Stimulated activated CD4-positive, alpha-beta T cell treated with anti-CD3 and anti-CD28 coated beads, Interleukin-12 subunit alpha, Interleukin-12 subunit beta, amount 100 ng/mL, for 4 hours (primary cell): ENCODE data around the gene ZEB2.

ENCODE experiments used
- DNase-seq: peaks from one replicate; pipeline ENCODE4 v3.0.0-alpha.2; 2020

ZEB2 gene

DNA sequence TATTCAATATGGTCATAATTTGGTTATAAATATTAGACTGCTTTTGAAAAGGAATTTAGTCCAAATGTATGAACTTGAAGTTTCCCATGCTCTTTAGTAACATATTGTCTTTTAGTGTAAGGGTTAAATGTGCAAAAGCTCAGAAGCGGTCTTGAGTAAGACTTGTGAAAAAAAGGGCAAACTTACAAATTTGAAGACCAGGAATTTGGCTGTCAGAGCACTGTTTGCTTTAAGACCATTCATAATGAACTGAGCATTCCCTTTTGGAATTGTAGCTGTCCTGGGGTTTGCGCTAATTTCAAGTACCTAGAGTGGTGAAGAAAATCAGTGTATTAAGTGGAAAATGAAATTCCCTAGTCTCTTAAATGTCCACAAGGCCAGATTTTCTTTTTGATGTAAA lies 6.9 kb upstream of the ZEB2 start:
- no peak for DNase-seq

DNA sequence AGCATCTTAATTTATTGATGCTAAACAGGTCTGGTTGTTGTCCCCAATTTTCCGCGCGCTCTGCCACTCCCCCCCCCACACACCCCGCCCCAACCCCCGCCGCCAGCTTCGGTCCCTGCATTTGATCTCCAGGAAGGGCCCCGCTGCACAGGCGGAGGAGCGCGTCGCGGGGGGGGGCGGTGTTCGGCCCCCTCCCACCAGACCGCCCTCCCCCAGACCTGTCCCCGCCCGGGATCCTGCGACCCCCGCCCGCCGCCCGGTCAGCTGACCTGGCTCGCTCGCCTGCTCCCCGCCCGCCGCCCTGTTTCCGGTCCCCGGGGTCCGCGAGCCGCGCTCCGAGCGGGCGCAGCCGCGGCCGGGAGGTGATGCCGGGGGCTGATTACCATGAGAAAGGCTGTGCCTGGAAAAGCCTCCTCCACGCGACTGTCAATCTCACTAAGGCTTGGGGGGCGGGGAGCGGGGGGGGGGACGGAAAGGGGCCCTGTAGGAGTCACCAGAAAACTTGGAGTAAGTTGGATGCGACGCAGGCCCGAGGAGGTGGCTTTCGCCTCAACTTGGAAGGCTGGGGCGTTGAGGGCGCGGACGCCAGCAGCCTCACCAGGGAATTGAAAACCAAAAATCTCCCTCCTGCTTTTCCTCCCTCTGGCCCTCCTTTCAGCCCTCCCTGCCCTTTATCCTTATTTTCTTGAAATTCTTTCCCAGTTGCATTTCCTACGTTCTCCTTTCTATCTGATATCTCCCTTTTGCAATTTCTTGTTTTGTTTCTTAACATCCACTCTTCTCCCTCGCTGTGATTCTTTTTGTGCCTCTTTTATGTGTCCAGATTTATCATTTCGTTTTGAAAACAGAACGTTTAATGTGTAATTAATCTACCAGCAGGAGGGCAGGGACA lies 4.4 kb upstream of the ZEB2 start:
- DNase-seq = no peak

DNA sequence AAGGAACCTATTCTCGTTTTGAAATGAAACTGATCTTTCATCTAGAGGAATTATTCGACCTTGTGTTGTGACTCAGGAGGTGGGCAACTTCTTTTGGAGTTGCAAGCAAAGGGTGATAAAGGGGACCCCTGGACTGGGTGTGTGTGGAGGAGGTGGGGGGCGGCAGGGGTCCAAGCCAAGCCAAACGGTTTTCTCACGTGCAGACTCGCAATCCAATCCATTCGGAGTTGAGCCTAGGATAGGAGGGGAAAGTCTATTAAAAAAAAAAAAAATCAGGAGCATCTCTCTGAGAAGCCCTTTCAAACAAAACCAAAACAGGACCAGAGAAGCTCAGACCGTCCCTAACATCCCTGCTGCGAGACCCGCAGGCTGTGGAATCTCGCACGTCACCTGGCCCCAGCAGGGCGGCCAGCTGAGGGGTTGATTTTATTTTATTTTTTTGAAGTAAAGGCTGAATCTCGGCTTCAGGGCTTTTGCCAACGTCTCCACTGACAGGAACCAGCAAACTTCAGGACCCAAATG lies 3.7 kb upstream of the ZEB2 start:
- DNase-seq = no peak

DNA sequence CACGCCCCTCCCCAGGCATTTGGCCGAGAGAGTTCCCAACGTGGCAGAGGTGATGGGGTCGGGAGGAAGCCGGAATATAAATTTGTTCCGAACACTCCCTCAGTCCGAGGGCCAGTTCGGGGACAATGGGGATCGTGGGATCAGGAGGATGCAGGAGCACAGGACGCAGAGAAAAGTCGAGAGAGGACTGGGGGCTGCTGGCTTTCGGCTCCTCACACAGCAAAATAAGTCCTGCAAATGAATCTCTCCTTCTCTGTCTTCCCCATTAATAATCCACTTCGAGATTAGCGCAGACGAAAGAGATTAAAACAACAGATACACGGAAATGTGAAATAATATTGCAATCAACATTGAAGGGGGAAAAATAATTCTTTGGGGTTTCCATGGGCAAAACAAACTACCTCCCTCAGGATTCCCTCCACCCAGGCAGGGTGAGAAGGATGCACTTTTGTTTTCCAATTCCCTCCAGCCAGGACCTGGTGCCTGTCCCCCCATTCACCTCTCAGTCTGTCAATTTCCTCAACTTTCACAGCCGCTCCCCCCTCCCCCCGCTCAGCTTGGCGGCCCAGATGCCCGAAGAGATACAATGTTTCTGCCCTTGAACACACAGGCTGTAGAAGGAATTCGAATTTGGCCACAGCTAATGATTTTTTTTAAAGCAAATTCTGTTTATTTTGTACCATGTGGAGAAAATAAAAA lies 3.1 kb upstream of the ZEB2 start:
- DNase-seq = no peak

DNA sequence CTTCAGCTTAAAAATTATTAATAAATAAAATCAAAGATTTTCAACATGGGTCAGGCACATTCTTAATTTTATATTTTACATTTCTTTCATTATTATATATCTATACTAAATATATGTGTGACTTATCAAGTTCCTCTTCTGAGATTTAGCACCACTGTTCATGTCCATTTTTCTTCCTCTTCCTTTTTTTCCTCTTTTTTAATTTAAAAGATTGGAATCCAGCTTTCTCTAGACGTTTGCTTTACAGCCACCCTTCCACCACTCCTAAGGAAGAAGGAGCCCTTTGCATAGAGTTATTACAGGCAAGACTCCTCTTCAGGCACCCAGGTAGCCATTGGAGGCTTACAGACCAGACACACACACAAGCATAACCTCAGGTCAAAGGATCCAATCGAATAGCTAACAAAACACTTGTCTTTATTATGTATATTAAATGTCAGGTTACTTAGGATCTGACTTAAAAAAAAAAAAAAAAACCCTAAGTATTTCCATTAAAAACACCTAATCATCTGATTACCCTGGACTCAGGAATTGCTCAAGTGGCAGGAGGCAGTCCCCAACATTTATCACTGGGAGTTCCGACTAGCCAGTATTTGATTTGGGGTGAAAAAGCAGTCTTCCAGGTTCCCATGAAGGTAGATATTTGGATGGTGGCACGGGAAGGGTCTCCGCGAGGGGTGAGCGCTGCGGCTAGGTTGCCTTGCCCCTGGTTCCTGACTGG lies 2.4 kb upstream of the ZEB2 start:
- DNase-seq = no peak

DNA sequence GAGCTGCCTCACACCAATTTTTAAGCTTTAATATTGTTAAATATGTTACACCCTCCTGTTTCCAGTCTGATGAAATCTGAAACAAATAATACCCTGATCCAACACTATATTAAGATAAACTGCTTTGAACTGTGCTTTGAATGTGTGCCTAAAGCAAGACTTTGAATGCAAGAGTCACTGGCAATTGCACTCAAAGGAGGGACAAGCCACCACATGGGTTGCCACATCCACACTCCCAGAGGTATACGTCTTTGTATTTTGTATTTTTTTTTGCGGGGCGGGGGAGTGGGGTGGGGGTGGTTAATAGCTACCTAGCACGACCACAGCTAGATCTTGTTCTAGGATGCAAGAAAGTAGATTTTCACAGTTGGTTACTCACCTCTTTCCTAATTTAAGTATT lies 1.8 kb upstream of the ZEB2 start:
- DNase-seq = no peak

DNA sequence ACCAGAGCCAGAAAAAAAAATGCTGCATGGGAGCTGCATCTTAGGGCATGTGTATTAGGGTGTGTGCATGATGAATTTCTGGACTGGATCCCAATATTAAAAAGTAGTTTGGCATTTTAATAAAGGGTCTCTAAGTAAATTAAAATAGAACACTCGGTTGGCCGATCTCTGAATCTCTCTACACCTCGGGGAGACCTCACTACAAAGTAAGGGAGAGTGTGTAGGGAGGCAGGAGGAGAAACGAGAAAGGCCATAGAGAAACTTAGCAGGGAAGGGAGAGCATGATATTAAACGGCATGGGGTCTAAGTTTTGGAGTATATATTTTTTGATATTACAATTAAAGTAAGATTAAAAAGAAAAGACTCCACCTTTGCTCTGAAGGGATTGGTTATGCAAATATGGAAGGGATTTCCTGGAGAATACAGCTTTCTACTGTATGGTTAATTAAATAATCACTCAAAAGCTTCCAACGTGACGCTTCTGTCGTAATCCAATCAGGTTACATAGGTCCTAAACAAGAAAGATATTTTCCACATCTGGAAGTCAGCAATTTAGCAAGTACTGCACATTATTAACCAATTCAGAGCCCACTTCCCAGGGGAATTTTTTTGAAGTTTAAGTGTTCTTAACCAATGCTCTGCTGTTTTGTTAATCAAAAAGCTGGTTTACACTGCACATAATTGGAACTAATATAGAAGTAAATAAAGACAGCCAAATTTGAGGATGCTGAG lies 1.0 kb upstream of the ZEB2 start:
- DNase-seq = no peak

DNA sequence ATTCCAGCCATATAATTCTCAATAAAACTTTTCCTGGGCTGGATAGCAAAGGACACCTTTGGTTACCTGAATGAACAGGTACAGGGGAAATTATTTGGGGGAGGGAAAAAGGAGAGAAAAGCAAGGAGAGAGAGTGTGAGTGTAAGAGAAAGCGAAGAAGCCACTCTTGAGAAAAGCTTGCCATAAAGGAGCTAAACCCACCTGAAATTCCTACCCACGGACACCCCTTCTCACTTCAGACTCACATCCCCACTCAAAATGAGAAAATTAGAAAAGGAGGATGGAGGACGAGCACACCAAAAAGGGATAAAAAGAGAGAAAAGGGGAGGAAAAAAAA lies 354 bp downstream of the ZEB2 start:
- no peak for DNase-seq

DNA sequence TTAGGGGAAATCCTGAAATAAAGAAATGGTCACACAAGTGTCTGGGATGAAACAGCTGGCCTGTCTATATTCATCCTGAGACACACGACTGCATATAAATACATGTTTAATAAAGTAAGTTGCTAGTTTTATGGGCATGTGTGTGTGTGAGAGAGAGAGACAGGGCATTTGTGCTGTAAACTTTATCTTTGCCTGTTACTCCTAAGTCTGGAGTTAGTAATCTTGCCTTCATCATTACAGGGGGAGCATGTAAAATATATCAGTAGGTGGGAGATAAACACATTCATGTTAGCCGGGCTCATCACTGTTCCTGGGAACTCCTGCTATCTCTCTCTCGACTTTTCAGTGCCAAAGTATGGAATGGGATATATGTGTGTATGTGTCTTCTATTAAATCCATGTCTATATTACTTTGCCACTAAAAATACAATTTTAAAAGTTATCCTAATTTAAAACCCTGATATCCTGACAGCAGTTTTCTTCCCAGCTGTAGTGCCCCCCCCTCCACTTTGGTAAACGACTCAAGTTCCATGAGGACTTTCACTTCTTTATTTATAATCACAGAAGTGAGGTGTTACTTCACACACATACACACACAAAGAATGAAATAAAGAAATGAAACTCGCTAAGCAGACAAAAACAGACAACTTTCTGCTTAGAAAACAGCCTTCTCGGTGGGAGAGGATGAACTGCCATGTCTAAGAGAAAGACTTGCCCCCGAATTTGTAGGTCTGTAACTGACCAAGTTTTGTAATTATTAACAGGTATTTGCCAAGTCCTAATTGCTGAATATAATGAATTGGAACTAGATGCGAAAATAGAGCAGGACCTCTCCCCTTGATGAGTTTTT lies 947 bp downstream of the ZEB2 start:
- DNase-seq = no peak

DNA sequence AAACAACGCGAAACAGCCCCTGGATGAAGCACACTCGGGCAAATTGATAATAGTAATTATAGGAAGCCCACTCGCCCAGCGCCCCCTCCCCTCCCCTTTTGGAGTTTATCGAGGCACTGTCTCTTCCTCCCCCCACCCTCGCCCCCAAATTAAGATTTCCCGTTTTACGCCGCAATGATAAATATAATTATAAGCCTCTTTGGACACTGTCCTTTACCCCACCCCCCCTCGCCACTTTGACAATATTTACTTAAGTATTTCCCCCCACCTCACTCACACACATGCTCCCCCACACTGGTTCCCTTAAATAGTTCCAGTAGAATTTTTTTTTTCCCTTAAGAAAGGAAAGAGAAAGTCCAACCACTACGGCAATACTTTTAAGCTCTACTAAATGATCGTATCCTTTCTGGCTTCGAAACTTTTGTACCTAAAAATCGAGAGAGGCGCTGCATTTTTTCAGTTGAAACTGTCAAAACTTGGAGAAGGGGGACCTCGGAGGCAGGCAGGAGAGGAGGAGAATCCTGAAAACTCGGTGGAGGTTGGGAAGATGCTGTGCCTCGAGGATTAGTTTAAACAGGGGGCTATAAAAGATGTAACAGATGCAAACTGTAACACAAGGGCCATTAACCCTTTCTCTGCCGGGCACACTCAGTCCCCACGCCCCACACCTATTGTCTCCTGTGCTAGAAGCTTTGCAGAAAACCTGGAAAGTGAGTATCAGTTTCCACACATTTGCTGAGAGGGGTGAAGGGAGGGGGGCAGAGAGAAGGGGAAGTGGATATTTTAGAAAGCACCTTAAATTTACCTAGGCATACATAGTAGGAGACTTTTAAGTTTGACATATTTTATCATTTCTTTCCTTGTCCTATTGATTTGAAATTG lies 1.8 kb downstream of the ZEB2 start:
- no peak for DNase-seq

DNA sequence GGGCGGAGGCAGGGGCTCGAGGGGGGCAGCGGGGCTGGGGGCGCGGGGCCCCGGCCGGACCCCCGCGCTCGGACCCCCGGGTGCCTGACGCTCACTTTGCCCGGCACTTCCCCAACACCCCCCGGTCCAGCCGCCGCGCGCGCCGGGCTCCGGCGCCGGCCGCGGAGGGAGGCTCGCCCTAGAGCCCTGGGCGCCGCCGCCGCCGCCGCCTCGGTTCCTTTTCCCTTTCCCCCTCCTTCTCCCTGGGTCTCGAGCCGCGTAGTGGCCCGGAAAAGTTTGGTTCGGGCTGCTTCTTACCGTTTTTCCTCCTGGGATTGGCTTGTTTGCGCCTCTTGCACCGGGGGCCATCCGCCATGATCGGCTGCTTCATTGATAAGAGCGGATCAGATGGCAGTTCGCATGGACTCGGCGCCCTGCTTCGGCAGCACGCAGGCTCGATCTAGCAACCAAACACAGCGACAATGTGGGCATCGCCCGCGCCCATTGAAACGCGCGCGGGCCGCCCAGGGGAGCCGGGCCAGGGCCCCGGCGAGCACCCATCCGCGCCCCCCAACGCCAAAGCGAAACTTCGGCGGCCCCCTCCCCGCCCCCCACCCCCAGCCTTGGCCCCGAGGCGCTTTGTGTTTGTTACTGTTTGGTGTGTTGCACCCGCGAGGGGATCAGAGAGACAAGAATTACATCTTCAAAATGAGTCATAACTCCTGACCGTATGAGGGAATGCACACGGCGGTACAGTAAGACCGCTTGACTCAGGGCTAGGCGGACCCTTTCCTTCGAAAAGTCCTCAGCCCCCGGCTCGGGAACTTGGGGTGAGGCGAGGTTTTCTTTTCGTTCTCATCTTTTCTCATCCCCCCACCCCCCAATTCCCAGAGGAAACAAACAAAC lies 2.7 kb downstream of the ZEB2 start:
- peak; percentile 39 for DNase-seq

DNA sequence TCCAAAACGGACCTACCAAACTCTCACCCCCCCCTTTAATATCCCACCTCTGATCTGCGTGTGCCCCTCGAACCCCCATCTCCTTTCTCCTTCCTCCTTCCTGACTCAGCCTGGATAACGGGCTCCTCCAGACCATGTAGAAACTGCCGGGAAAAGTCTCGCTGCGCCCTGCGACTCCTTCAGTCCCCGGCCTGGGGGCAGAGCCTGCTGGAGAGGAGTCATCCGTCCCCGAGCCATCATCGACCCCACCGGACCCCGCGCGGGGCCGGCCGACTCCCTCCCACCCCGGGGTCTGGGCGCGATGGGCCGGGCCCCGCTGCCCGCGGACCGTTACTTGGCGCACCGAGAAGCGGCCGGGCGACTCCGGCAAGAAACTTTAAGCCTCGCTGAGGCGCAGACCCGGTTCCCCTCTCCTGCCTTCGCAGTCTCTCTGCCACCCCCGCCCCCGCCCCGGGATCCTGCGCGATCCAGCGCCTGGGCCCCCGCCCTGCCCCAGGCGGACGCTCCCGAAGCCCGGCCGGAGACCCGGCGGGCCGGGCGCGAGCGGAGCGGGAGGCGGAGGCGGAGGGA lies 3.4 kb downstream of the ZEB2 start:
- peak; percentile 18 for DNase-seq

DNA sequence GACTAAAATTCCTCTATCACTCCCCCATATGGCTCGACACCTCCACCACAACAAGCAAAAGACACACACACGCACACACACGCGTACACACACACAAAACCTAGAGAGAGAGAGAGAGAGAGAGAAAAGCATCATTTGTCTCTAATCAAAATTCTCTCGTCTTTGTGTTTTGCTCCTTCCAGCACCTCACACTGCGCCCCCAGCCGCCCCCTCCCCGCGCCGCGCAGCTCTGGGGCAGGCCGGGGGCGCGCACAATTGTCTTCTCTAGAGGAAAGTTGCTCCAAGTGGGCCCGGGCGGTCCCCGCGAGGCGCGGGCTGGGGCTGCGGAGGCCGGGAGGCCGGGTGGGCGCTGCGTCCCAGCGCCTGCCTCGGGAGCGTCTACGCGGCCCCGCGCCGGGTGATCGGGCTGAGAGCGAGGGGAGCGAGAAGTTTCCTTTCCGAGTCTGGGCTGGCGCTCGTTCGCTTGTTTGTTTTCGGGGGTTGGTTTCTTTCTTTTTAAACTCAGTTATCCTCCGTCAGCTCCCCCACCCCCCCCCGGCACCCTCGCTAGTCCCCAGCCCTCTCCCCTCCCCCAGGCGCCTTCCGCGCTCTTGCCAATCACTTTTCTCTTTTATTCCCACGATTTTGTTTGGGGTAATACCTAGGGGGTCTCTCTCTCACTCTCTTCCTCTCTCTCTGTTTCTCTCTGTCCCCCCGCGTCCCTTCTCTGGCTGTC lies 4.1 kb downstream of the ZEB2 start:
- peak; percentile 16 for DNase-seq

DNA sequence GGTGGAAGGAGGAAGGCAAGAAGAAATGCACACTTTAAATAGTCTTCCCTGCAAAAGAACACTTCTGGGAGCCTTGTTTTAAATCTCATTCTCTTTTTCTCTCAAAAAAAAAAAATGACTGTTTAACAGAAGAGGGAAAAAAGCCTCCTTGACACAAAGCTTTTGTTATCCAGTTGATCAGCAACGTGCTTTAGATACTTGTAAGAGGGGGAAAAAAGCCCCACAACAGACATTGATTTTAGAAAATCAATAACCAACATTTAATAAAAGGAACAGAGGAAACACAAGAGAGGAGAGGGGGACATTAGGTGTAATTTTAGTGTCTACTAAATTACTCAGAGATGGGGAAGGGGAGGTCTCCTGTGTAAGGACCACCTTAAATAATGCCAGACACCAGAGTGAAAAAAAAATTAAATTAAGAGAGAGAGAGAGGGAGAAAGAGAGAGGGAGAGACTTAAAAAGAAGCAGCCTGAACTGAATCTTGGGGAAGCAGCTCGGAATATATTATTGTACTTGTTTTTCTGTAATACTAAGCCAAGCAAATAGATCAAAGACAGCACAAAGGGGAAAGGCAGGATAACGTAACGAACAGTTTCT lies 4.7 kb downstream of the ZEB2 start:
- DNase-seq = no peak

DNA sequence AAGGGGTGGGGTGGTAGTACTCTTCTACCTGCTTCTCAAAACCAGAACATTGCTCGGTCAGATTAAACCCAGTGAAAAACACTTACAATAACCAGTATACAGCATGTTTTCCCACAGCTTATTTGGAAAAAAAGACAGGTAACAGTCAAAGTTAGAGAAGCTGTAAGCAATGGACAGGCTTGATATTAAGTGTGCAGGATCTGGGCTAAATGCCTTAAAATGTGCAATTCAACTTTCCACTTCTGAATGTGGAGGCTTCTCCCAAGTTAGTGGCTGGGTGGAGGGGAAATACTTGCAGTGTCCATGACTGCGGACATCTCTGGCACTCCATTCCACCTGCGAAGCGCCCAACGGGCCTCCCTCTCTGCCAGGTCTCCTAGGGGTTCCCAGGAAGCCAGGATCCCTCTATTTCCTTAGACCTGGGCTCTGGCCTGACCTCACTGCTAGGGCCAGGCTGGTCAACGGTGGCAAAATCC lies 5.3 kb downstream of the ZEB2 start:
- no peak for DNase-seq

DNA sequence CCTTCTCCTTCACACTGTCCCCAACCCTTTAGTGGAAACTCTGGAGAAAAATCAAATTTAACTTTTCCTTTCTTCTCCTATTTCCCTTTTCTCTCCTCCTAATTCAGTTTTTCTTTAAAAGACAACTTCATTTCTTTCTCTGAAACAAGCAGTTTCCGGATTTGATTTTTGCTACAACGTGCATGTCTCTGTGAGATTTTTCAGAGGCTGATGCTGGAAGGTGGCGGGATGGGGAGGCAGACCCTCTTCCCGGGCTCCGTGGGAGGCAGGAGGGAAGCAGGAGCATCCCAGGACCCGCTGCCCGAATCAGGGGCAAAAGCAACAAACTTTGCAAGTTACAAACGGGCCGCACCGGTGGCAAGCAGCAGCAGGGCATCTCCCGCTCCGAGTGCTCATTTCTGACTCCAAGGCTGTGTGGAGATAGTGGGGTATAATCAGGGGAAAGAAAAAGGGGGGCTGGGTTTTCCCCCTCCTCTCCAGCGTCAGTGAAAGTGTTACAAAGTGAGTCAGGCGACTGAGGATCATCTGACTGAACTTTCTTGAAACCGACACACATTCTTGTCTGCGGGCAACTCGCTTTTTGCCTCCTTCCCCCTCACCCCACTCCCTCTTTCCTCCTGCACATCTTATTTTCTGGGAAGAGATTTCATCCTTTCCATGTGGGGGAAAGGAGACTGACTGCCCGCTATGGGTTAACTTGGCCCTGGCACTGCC lies 6.4 kb downstream of the ZEB2 start:
- DNase-seq = no peak

DNA sequence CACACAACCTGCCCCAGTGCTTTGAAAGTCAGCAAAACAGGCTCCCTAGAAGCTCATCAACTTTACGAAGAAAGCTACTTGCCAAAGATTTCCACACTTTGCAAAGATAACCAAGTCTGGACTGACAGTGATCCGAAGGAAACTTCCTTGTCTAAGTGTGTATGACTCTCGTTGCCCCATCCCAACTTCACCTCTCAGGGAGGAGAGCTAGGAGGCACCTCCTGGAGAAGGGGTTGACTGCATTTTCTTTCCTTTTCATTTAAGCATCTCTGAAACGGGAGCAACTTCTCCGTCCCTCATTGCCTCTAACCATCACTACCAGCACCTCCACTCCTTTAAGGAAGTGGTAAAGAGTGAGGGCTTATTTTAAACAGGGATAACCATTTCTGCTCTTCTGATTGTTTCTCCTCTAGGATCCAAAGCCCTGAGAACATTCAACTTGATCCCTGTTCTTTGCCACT lies 7.0 kb downstream of the ZEB2 start:
- DNase-seq = no peak
